ENCODE results near the gene GPBP1L1.
"Not testable (repeated sequence)": the region's sequence is repeated elsewhere in the genome, so short reads cannot be mapped to it uniquely, and the experiment has no call there.

GPBP1L1 gene

DNA sequence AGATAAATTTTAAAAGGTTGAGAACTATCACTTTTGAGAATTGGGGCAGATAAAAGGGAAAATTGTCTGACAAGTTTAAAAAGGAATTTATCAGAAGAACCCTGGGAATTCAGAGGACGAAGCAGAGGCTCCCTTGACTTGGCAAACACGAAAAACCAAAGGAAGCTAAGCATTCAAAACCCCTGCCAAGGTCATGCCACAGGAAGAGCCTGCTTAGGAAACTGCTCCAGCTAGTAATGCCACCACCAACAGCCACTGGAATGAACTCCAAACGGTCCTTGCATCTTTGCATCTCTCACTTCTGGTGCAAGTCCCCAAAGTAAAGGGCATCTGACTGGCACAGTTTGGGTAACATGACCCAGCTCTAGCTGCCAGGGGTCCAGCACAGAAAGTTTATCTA lies 7.2 kb downstream of the GPBP1L1 start:
- DNase-seq (ENCODE audit: low spot score): no peak

DNA sequence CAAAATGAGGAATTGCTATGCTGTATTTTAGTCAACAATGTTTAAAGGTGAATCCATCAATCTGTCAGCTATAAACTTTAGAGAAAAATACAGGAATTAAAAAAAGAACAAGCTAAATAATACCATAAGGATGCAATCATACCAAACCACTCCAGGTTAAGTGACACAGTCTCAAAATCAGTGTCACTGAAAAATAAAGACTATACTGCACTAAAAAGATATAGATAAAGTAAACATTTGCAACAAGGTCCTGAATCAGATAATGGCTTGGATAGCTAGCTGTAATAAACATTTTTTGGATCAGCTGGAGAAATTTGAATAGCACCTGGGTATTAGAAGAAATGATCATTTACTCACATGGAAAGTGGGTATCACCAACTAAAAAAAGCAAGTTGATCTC lies 7.8 kb downstream of the GPBP1L1 start:
- DNase-seq (ENCODE audit: low spot score): no peak

DNA sequence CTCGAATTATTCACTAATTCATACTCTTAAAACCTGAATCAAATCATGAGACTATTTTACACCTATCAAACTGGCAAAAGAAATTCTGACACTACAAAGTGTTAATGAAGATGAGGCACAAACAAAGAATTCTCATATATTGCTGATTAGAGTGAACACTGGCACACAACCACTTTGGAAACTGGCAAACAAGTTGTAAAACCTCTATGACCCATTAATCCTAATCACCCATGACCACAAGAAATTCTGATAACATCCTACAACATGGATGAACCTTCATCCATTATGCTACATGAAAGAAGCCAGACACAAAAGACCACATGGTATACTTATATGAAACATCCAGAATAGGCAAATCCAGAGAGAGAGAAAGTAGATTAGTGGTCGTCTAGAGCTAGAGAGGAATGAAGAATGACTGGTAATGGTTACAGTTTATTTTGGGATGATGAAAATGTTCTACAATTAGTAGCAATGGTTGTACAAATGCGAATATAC lies 8.5 kb downstream of the GPBP1L1 start:
- no peak for DNase-seq (ENCODE audit: low spot score)

DNA sequence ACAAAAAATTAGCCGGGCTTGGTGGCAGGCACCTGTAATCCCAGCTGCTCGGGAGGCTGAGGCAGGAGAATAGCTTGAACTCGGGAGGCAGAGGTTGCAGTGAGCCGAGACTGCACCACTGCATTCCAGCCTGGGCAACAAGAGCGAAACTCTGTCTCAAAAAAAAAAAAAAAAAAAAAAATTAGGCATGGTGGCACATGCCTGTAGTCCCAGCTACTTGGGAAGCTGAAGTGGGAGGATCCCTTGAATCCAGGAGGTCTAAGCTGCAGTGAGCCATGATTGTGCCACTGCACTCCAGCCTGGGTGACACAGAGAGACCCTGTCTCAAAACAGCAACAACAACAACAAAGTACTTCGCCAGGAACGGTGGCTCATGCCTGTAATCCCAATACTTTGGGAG lies 9.8 kb downstream of the GPBP1L1 start:
- DNase-seq (ENCODE audit: low spot score): not testable (repeated sequence)

DNA sequence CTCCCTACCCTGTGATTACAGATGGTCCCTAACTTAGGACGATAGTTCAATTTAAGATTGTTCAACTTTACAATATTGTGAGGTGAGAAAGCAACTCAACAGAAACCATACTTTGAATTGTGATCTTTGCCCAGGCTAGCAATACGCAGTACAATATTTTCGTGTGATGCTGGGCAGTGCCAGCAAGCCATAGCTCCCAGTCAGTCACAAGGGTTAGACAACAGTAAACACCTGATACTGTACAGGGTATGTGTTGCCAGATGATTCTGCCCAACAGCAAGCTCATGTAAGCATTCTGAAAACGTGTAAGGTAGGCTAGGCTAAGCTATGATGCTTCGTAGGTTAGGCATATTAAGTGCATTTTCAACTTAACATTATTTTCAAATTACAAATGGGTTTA lies 11.9 kb downstream of the GPBP1L1 start:
- DNase-seq (ENCODE audit: low spot score): no peak

DNA sequence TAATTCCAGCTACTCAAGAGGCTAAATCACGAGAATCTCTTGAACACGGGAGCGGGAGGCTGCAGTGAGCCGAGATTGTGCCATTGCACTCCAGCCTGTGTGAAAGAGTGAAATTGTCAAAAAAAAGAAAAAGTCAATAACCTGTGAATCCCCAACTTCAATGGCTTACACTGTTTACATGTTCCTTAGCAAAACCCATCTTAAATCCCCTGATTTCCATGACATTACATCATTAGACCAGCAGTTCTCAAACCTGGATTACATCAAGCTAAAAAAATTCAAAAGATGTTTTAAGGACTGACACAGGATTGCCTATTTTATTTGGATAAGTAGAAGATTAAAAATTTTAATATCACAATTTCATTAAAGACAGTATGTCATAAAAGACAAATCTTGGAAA lies 12.4 kb downstream of the GPBP1L1 start:
- no peak for DNase-seq (ENCODE audit: low spot score)

DNA sequence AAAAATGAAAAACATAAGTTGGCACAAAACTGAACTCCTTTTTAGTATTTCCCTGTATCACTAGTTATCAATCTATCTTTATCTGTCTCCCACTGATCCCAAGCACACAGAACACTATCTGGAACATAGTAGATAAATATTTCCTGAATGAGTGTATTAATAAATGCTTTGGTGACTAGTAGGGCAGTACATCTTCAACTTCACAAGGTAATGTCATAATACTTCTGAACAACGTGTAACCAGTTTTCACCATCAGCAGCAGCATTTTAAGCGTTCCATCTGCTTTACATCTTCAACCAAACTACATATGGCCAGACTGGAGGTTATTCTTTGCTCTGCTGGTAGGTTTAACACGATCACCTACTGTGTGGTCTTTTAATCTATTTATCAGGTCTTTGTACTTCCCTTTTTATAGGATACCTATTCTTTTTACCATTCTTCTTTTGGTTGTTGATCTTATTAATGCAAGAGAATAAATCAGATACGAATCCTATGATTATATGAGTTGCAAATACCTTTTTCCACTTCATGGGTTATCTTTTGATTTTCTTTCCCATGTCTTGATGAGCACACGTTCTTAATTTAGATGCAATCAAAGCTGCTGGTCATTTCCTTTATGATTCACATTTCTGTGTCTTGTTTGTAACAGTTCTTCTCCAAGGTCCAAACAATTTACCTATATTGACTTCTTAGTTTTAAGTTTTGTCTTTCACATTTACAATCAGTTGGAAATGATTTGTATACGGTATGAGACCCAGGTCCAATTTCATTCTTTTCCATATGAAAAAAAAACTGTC lies 16.3 kb downstream of the GPBP1L1 start:
- no peak for DNase-seq (ENCODE audit: low spot score)

DNA sequence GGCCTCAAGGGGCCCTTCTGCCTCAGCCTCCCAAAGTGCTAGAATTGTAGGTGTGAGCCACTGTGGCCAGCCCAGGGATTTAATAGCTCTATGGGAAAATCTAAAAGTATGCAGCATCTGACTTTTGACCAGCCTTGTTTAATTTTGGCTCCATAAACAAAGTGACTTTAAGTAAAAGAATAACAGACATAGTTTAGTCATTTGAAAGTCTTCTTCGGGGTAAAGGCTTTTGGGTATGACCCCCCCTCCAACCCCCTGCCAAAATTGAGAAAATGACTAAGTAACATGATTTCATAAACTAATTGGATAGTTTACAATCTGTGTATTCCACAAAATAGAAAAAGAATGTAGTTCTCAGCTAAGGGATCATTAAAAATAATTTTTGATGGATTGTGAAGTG lies 17.0 kb downstream of the GPBP1L1 start:
- no peak for DNase-seq (ENCODE audit: low spot score)

DNA sequence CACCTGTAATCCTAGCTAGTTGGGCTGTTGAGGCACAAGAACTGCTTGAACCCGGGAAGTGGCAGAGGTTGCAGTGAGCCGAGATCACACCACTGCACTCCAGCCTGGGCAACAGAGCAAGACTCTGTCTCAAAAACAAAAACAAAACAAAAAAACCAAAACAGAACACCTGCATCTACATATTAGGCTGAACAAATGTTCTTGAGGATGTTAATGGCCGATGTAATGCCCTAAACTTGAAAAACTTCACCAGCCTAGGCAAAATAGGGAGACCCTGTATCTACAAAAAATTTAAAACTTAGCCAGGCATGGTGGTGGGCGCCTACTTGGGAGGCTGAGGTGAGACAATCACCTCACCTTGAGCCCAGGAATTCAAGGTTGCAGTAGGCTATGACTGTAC lies 17.8 kb downstream of the GPBP1L1 start:
- no peak for DNase-seq (ENCODE audit: low spot score)

DNA sequence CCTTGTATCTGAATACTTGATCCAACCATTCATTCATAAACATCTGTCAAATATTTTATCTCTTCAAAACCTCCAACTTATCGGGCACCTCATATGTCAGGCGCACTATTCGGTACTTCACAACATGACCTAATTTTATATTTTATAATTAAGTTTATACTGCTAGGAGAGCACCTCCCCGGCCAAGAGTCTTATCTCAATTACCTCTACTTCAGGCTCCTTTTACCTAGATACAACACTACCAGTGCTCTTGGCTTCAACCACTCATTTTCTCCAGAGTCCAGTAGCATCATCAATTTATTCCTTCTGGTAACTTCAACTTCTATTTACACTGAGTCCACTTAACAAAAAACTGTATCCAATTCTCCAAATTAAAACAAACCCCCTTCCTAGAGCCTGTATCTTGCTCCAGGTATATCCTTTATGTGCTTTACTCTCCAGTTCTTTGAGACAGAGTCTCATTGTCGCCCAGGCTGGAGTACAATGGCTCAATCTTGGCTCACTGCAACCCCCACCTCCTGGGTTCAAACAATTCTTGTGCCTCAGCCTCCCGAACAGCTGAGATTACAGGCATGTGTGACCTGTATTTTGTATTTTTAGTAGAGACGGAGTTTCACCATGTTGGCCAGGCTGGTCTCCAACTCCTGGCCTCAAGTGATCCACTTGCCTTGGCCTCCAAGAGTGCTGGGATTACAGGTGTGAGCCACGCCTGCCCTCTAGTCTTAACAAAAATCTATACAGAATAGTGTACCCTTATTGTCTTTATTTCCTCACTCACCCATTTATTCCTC lies 18.8 kb downstream of the GPBP1L1 start:
- DNase-seq (ENCODE audit: low spot score): no peak

DNA sequence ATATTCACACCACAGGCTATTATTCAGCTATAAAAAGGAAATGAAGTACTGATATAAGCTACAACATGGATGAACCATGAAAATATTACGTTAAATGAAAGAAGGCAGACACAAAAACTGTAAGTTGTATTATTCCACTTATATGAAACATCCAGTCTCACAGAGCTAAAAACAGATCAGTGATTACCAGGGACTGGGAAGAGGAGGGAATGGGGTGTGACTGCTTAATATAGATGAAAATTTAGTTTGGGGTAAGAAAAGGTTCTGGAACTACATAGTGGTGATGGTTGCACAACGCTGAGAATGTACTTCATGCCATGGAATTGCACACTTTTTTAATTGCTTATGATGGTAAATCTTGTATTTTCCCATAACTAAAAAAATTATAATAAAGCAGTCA lies 19.5 kb downstream of the GPBP1L1 start:
- no peak for DNase-seq (ENCODE audit: low spot score)

DNA sequence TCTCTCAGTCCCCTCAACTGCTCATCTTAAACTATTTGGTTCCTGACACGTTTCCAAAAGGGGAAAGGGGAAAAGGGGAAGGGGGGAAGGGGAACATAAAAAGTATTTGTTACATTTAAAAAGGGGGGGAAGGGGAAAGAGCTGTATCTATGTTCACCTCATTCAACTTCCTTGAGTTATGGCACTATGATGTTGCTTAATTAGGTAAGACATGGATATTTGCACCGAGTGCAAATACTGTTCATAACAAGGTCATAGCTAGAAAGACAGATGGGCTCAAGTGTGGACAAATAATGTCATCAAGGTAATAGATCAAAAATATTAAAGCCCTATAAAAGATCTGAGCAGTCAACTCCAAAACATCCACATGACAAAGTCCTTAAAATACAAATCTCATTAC lies 26.0 kb downstream of the GPBP1L1 start:
- DNase-seq (ENCODE audit: low spot score): no peak

DNA sequence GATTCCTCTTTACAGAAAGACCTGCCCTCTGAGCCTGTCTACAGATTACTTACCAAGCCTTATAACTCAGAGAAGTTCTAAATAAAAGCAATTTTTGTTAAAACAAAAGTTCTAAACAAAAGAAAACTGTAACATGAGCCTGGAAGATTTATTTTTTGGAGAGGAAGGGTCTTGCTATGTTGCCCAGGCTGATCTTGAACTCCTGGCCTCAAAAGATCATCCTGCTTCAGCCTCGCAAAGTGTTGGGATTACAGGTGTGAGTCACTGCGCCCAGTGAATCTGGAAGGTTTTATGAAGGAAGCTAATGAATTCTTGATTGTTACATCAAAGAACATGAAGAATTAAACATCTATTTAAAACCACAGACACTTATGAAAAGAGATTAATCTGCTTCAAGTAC lies 27.1 kb downstream of the GPBP1L1 start:
- no peak for DNase-seq (ENCODE audit: low spot score)

DNA sequence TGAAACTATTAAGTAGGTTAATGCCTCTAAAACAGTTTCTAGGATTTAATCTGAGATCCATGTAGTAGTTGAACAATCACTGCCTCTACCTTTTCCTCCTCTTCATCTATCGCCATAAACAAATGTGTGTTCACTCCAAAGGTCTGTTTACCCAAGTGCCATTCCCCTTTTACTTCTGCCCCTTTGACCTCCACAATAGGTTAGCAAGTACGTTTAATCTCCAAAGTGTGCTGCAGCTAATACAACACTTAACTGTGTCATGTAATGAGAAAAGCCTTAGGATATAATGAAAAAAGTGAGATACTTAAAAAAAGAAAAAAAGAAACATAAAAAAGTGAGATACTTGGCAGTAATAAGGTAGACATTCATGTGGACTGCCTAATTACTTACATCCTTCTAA lies 28.2 kb downstream of the GPBP1L1 start:
- no peak for DNase-seq (ENCODE audit: low spot score)

DNA sequence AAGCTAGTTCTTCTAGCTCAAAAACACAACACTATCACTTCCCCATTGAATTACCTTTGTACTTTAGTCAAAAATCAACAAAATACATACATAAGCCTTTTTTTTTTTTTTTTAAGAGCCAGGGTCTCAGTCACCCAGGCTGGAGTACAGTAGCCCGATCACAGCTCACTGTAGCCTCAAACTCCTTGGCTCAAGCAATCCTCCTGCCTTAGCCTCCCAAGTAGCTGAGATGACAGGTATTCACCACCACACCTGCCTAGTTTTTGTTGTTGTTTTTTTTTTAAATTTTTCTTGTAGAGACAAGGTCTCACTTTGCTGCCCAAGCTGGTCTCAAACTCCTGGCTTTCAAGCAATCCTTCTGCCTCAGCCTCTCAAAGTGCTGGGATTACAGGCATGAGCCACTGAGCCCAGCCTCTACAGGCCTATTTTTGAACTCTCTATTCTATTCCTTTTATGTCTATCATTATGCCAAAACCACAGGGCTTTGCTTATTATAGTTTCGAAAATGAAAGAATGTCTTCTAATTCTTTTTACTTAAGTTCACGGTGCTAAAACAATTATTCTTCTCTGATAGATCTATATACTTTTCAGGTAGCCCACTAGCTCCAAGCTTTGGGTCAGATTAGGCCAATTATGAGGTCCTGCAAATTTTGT lies 29.6 kb downstream of the GPBP1L1 start:
- DNase-seq (ENCODE audit: low spot score): no peak

DNA sequence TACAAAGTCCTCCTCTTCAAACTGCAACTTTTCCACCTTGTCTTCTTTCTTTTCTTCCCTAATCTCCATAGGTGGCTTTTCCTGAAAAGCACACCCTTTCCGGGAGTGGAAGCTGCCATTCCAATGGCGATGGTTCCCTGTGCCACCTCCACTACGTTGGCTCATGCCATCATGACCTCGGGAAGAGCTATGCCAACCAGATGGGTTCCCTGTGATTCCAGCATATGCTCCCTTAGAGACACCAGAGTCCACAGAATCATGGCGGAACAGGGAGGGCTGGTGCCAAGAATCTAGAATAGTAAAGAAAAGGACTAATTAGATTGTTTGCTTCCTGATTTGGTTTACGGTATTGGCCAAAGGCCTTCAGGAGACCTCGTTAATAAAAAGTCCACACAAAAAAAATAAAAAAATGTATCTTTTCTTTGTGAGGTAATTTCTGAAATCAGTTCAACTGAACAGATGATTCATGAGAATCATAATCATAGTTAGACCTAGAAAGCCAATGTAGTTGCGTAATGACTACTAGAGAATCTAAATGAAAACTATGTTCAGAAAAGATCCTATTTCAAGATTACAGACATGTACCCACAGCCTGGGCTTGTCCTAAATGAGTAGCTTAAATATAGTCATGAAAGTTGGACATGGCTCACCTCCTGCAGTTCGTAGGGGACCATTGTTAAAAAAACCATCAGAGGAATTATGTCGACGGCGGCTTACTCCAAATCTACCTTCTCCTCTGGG lies 31.6 kb downstream of the GPBP1L1 start:
- no peak for DNase-seq (ENCODE audit: low spot score)

DNA sequence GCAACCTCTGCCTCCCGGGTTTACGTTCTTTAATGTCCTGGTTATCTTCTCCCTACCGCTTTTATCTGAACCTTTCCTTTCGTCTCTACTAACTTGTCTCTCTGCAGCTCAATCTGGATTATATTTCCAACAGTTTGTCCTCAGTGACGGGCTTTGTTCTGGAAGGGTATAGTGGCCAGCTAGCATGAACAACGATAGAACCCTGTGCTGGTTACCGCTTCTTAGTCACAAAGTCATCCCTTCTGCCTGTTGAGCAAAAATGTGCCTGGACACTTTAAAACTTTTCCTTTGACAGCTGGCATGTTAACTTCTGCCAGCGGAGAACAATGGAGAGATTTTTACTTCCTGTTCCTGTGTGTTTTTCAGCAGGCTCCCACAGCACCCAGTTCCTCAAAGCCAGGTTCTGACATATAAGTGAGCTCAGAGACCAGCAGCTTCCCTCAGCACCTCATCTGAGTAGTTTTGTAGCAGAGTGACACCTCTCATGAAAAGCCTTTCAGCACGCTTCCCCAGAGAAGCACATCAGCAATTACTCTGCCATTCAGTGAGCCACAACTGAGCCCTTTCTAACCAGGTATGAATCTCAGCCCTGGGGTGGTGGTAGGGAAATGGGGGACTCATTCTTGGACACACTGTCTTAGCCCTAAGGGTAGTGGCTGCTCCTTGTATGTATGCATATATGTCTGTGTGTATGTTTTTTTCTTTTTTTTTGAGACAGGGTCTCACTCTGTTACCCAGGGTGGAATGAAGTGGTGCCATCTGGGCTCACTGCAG lies 38.9 kb downstream of the GPBP1L1 start:
- no peak for DNase-seq (ENCODE audit: low spot score)

DNA sequence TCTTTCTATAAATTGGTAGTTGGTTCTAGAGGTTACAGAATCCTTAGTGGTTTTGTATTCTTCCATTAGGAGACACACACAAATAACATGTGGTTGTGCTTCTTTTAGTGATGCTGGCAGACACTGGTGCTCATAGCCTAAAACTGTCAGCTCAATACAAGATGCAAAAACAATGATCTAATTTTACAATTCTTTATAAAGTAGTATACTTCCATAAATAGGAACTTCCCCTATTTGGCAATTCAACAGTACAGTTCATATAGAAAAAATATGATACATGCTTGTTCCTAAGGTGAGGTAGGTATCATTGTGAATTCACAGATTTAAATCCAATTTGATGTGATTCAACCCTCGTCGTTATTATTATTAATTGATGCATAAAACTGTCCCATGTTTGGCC lies 41.7 kb downstream of the GPBP1L1 start:
- DNase-seq (ENCODE audit: low spot score): no peak

DNA sequence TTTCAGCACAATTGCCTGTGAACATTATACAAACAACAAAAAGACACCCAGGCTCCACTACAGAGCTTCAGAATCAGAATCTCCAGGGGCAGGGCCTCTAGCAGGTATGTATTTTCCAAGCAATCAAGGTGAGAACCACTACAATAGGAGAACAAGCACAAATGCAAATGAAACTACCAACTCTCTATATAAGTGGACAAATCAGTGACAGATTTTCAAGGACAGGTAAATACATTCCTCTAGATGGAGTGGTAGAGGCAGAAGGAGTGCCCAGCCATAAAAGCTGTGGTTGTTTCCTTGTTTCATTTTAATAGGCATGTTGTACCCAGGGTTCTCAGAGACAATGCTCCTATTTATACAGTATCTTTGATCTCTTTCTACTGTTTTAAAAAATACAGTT lies 42.4 kb downstream of the GPBP1L1 start:
- peak; percentile 78 for DNase-seq (ENCODE audit: low spot score)

DNA sequence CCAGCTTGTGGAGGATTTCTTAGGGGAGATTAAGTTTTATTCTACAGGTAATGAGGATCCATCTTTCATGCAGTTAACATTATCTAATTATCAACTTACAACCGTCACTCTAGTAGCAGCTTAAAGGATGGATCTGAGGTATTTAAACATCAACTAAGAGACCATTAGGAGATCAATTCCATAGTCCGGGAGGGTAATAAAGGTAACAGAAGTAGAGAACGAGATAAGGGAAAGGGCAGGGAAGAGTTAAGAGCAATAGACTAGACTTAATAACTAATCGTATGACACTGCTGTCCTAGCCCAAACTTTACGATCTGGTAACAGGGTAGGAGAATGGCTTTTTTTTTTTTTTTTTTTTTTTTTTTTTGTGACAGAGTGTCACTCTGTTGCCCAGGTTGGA lies 43.0 kb downstream of the GPBP1L1 start:
- no peak for DNase-seq (ENCODE audit: low spot score)

DNA sequence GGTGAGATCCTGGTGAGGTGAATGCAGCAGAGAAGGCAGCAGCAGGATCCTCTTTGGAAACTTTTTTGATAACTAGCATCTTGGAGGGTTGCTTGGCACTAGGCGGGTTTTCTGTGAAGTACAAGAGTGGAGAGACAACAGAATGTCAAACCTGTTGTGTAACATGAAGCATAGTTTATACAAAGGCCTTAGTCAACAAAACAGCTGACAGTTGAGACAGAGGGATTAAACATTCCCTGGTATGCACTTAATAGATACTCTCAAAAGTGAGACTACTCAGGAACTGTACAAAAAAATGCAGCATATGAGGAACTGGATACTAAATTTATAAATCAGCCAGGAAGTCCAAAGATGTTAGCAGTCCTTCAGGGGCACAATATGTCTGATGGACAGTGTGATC lies 46.0 kb downstream of the GPBP1L1 start:
- DNase-seq (ENCODE audit: low spot score): no peak

Data from LoVo (cell line).